Heart right ventricle (tissue), 16 donors: ENCODE measurements around the gene NT5DC2. TPM values are rescaled to one million over a fixed set of nuclear protein-coding genes. Genes with fewer than 3 reads are reported as not detected.

ENCODE experiments used
- ATAC-seq, 8 donors: fragments of 200-7000 bp; cut with Tn5 transposase; one replicate each; pipeline ENCODE4 v1.9.1; 2020; ENCODE audit warnings: mild to moderate bottlenecking in 8 of 8, moderate library complexity in 8 of 8, moderate number of reproducible peaks in 1 of 8
- DNase-seq, 2 donors: peaks; one replicate each; pipeline ENCODE4 v3.0.0-alpha.2; 2020
- H3K27ac ChIP-seq, 10 donors: fragments of 200-600 bp; sonication (generic) in 2 of 10; one replicate each; pipeline versions ENCODE4 v1.5.0 to v1.8.0; 2020 to 2022; ENCODE audit warnings: mild to moderate bottlenecking in 3 of 10
- H3K27me3 ChIP-seq, 7 donors: fragments of 200-600 bp; one replicate each; pipeline ENCODE4 v1.8.0; 2021 to 2022; ENCODE audit warnings: mild to moderate bottlenecking in 2 of 7
- H3K36me3 ChIP-seq, 9 donors: fragments of 200-600 bp; sonication (generic) in 1 of 9; one replicate each; pipeline versions ENCODE4 v1.5.0 to v1.8.0; 2020 to 2022; ENCODE audit warnings: mild to moderate bottlenecking in 2 of 9
- H3K4me1 ChIP-seq, 9 donors: fragments of 200-600 bp; sonication (generic) in 1 of 9; one replicate each; pipeline versions ENCODE4 v1.5.0 to v1.8.0; 2020 to 2022; ENCODE audit warnings: mild to moderate bottlenecking in 4 of 9
- H3K4me3 ChIP-seq, 10 donors: fragments of 200-600 bp; sonication (generic) in 2 of 10; one replicate each; pipeline versions ENCODE4 v1.5.0 to v1.8.0; 2020 to 2022; ENCODE audit warnings: mild to moderate bottlenecking in 7 of 10, moderate library complexity in 2 of 10
- H3K9me3 ChIP-seq, 11 donors: fragments of 200-600 bp in 10 of 11; sonication (generic) in 2 of 11; one replicate each; pipeline versions ENCODE4 v1.5.0 to v1.8.0; 2013 to 2022; ENCODE audit warnings: mild to moderate bottlenecking in 2 of 11, control low read depth in 1 of 11, moderate library complexity in 1 of 11
- WGBS, 2 donors: extraction: QIAGEN DNeasy Blood & Tissue Kit; methylation state at CpG; one replicate each; pipeline ENCODE4 v1.1.7; 2013; ENCODE audit warnings: inconsistent platforms in 1 of 2; 5-methylcytosine and 5-hydroxymethylcytosine counted together
- intact Hi-C, 10 donors: fragments of 100-400 bp; cut with DNase I; formaldehyde crosslinking; loops; one replicate each; pipeline versions ENCODE4 v1.11.1 to v1.14.2; 2022
- polyA plus RNA-seq, 2 donors: library from polyadenylated mRNA; stranded (reverse); fragments of 200-250 nt; gene quantifications; one replicate each; pipeline ENCODE4 v1.2.3, GENCODE V29; 2013
- total RNA-seq, 10 donors: library from RNA; stranded (reverse); fragmentation: NEBNext Ultra II Directional in 3 of 10; extraction: Animal tissue kit (Norgen Biotek cat#: 25700) in 3 of 10; gene quantifications; one replicate each; pipeline versions ENCODE4 v1.2.1 to v1.2.4, GENCODE V29; 2021 to 2023
- TF ChIP-seq, protein P1 (sequence below), 9 donors: fragments of 200-600 bp; sonication (generic) in 2 of 9; IDR thresholded peaks; one replicate each; pipeline versions ENCODE4 v1.5.0 to v1.8.0; 2021 to 2022; ENCODE audit warnings: antibody characterized with exemption in 9 of 9, mild to moderate bottlenecking in 5 of 9, moderate library complexity in 1 of 9
- donor health status: Arrhythmogenic right ventricular cardiomyopathy.
- donor health status: ischemic (EF 13 %, LVEDD 7.1; RV severe dilation, severe dysfunction).
- donor health status: healthy with polysubstance abuse.
- donor health status: DM: no; HTN: yes; CAD: no.
- donor health status: DM: no; HTN: no; CAD: no.
- donor health status: ischemic (EF 25% LVEDD 6.9; RV normal size, moderate dysfunction).
- donor health status: ischemic (EF 25% LVEDD 5.7; RV mildly dilated, moderate dysfunction).
- donor health status: healthy.
- donor health status: DM: yes; HTN: yes; CAD: no.
- donor health status: Ischemic cardiomyopathy.
- donor health status: ischemic (EF 35%, LVEDD 5.7; RV mildly dilated, moderate dysfunction).
- donor health status: nonischemic (EF 11% LVEDD 7.7; RV severe dilation, severe dysfunction).
- donor health status: DM: yes; HTN: yes; CAD: no.
- donor health status: PGD.
- donor health status: ischemic (EF 29% LVEDD 5.4; RV normal size, mild dysfunction).
- donor health status: nonischemic (EF 23%, LVEDD 6.1; RV moderate dilation, normal function).

NT5DC2 gene
- total and polyA plus RNA-seq, 12 donors: 25.1 to 138 (median 54.5) TPM

DNA sequence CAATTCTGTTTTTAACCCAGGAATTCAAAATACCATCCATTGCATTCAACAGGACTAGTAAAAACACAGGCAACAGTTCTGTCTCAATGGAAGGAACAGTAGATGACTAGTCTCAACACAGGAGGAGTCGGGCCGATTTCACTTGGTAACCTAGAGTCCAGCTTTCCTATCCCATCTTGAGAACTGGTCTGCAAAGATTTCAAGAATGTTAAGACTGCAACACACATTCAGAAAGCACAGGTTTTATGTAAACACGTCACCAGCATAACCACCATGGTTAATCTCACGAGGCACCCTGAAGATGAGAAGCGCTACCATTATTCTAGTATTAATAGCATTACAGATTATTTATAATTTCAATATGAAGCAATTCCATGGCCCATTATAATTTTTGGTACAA lies 24.8 kb upstream of the NT5DC2 start:
- Histone ChIP-seq H3K4me3 (no peak overlapping the region), H3K36me3 (peaks cover 0 to 100% (median 46%) of the 10 kb centered on the region in 9 donors), H3K27me3 (no peaks in the 10 kb centered on the region), H3K27ac (no peak overlapping the region), H3K9me3 (no peaks in the 10 kb centered on the region), H3K4me1 (peaks cover 0 to 24% (median 0%) of the 10 kb centered on the region in 9 donors)
- no peak for DNase-seq
- intact Hi-C loops: loop anchor here in 1 of 10 donors (10.0 kb wide), 1 partner anchor 46 kb away; no protein-coding TSS in a partner anchor
- ATAC-seq: no peak
- TF ChIP-seq, protein P1, sequence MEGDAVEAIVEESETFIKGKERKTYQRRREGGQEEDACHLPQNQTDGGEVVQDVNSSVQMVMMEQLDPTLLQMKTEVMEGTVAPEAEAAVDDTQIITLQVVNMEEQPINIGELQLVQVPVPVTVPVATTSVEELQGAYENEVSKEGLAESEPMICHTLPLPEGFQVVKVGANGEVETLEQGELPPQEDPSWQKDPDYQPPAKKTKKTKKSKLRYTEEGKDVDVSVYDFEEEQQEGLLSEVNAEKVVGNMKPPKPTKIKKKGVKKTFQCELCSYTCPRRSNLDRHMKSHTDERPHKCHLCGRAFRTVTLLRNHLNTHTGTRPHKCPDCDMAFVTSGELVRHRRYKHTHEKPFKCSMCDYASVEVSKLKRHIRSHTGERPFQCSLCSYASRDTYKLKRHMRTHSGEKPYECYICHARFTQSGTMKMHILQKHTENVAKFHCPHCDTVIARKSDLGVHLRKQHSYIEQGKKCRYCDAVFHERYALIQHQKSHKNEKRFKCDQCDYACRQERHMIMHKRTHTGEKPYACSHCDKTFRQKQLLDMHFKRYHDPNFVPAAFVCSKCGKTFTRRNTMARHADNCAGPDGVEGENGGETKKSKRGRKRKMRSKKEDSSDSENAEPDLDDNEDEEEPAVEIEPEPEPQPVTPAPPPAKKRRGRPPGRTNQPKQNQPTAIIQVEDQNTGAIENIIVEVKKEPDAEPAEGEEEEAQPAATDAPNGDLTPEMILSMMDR (IDR thresholded peaks at IDR 0.05): no peak
- WGBS, 2 donors: 97 to 99% methylated on average over 5 of the region's 5 CpGs

DNA sequence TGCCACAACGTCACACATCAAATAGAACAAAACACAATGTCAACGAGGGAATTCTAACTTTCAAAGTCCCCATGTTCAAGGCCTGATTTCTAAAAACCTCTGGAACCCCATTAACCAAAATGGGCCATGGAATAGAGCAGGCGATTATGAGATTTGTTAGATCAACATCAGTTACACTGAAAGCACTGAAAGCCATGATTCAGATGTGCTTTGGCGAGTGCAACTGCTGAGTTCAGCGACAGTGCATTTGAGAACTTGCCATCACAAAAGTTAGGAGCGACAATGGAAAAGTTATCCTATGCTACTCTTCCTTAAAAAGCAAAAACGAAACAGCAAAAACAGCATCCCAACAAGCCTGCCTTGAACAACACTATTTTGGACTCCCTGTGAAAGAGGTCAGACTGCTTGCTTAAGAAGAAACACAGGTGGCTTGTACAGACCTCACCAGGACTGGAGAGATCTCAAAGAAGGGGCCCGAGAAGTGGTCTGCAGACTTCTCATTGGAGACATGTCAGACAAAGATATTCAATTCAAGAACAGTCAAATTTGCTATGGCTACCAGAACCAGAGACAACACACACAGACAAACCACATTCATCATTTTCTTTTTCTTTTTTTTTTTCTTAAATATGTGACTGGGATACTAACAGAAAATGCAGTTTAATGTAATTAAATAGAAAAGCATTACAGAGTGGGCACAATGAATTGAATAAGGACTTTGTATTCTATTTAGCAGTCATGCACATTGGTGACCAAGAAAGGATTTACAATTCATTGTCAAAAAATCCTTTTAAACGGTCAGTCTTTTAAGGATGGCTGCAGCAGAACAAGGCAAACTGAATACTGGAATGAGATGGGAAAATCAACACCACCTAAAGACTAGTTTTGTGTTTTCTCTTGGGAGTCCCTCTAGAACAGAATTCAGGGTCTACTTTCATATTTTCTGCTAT lies 23.6 kb upstream of the NT5DC2 start:
- H3K27ac ChIP-seq: no peak overlapping the region
- peaks cover 0 to 100% (median 37%) of the 10 kb centered on the region in 9 donors for H3K36me3 ChIP-seq
- H3K4me3 ChIP-seq: no peak overlapping the region
- no peaks in the 10 kb centered on the region for H3K9me3 ChIP-seq
- 85 to 86% methylated on average over 9 of the region's 9 CpGs for WGBS, 2 donors
- TF ChIP-seq, protein P1 (IDR thresholded peaks at IDR 0.05): no peak
- intact Hi-C loops: loop anchor here in 1 of 10 donors (10.0 kb wide), 1 partner anchor 48 kb away; no protein-coding TSS in a partner anchor
- ATAC-seq (no peak), DNase-seq (no peak)
- H3K27me3 ChIP-seq: no peaks in the 10 kb centered on the region
- H3K4me1 ChIP-seq: peaks cover 0 to 24% (median 0%) of the 10 kb centered on the region in 9 donors

DNA sequence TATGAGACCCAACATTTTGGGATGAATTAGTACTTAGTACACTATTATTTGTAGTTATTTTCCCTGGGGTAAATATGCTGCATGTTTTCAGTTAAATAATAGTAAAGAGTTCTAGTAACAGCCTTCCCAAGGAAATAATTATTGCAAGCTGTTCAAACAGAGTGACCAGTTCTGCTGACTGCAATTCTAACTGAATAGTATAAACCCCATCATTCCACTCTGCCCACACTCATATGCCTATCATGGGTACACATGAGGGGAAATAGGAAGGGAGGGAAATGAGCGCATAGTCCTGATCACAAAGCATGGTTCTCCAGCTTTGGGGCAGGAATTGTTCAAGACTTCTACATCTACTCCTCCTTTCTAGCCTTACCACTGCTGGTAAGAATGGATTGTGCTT lies 21.4 kb upstream of the NT5DC2 start:
- TF ChIP-seq, protein P1 (IDR thresholded peaks at IDR 0.05): no peak
- Histone ChIP-seq H3K27me3 (no peaks in the 10 kb centered on the region), H3K36me3 (peaks cover 0 to 100% (median 29%) of the 10 kb centered on the region in 9 donors), H3K4me3 (no peak overlapping the region), H3K4me1 (peaks cover 0 to 33% (median 7%) of the 10 kb centered on the region in 9 donors), H3K9me3 (no peaks in the 10 kb centered on the region), H3K27ac (no peak overlapping the region)
- intact Hi-C loops: loop anchor here in 1 of 10 donors (10.0 kb wide), 1 partner anchor 50 kb away; no protein-coding TSS in a partner anchor
- WGBS, 2 donors: 90 to 98% methylated on average over 1 of the region's 1 CpG
- DNase-seq: no peak
- ATAC-seq: no peak

DNA sequence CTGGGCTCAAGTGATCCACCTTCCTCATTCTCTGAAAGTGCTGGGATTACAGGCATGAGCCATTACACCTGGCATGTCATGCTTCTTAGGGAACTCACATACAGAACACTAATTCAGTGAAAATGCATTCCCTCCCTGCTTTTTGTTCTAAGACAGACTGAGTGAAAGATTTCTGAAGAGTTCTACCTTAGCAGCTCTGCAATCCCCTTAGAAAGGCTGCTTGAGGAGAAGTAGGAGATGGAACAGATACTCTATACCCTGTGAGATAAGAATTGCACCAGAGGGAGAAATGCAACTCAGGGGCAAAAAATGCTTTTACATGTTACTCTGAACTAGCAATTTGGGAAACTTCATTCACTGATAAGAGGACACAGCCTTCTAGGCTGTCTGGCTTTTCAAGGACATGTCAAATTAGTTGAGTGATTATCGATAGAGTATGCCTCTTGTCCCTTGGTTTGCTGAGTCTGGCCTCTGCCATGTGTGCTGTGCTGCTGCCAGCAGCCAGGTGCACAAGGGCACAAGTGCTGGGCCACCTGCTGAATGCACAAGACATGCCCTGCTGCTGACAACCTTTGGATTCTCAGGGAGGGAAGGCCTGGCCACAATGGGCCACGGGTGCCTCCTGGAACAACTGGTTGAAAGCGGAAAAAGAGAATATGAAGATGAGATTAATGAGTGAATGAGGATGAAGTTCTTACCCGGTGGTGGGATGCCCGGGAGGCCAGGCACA lies 20.5 kb upstream of the NT5DC2 start:
- peaks cover 0 to 33% (median 7%) of the 10 kb centered on the region in 9 donors for H3K4me1 ChIP-seq

More for the DNA sequence above, 20.5 kb upstream of the NT5DC2 start:
- ATAC-seq: no peak
- Histone ChIP-seq H3K36me3 (peaks cover 0 to 100% (median 29%) of the 10 kb centered on the region in 9 donors), H3K9me3 (no peaks in the 10 kb centered on the region), H3K4me3 (no peak overlapping the region), H3K27ac (no peak overlapping the region), H3K27me3 (no peaks in the 10 kb centered on the region)
- intact Hi-C loops: loop anchor here in 1 of 10 donors (10.0 kb wide), 1 partner anchor 51 kb away; no protein-coding TSS in a partner anchor
- 79 to 87% methylated on average over 5 of the region's 5 CpGs for WGBS, 2 donors
- TF ChIP-seq, protein P1 (IDR thresholded peaks at IDR 0.05): no peak
- DNase-seq: no peak
